Right renal cortex interstitium (tissue), 3 donors: ENCODE measurements around the gene MLH3. TPM values are rescaled to one million over a fixed set of nuclear protein-coding genes. Genes with fewer than 3 reads are reported as not detected.
A peak's percentile ranks its signal among the peaks of the same experiment; 100 is the strongest.
"Not testable (repeated sequence)": the region's sequence is repeated elsewhere in the genome, so short reads cannot be mapped to it uniquely, and the experiment has no call there.

Experiments
- DNase-seq, 3 donors: peaks; one replicate each; pipeline ENCODE4 v3.0.0-alpha.2; 2013; ENCODE audit warnings: low read depth in 3 of 3, low spot score in 2 of 3
- polyA plus RNA-seq, 3 donors: library from polyadenylated mRNA; unstranded; fragments of 120-200 nt; gene quantifications; one replicate each; pipeline ENCODE4 v1.2.1, GENCODE V29; 2013; ENCODE audit not compliant: insufficient read length in 3 of 3

Gene MLH3
- polyA plus RNA-seq, 3 donors = 35.7 to 37.4 (median 36.2) TPM

DNA sequence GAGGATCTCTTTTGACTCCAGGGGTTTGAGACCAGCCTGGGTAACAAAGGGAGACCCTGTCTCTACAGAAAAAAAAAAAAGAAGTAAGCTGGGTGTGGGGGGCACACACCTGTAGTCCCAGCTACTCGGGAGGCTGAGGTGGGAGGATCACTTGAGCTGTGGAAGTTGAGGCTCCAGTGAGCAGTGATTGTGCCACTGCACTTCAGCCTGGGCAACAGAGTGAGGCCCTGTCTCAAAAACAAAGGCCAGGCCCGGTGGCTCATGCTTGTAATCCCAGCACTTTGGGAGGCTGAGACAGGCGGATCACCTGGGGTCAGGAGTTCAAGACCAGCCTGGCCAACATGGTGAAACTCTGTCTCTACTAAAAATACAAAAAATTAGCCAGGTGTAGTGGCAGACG is 16.5 kb upstream of the MLH3 start:
- DNase-seq = not testable (repeated sequence)

DNA sequence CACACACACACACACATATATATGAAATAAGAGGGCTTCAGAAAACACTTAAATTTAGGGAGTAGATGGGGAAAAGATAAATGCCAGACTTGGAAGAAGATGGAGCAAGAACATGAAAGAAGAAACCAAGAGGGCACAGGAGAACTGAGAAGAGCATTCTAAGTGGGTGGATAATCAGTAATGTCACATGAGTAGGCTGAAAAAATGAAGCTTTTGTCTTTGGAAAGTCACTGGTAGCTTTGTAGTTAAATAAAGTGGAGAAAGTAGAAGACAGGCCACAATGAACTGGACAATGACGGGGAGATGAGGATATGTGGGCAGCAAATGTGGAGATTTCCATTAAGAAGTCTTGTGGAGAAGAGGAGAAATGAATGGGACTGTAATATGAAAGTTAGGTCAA is 15.9 kb upstream of the MLH3 start:
- DNase-seq = no peak

DNA sequence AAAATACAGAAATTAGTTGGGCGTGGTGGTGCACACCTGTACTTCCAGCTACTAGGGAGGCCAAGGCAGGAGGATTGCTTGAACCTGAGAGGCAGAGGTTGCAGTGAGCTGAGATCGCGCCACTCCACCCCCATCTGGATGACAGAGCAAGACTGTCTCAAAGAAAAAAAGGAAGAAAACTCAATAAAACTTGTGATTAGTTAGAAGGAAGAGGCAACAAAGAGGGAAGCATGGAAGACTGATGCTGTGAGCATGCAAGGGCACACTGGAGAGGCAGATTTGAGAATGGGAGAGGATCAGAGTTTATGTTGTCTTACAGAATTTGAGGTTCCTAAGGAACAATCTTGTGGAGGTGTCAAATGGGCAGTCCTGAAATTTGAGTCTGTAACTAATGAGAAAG is 15.4 kb upstream of the MLH3 start:
- DNase-seq = no peak

DNA sequence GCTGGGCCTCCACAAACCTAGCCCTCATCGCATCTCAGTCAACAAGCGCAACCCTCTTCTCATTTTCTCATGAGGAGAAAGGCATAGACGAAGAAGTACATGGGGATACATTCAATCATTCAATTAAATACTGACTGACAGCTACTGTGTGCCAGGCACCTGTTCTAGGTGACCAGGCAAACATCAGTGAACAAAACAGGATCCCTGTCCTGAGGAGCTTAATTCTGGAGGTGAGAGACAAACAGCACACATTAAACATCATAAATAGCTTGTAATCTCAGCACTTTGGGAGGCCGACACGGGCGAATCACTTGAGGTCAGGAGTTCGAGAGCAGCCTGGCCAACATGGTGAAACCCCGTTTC is 12.9 kb upstream of the MLH3 start:
- DNase-seq = no peak

DNA sequence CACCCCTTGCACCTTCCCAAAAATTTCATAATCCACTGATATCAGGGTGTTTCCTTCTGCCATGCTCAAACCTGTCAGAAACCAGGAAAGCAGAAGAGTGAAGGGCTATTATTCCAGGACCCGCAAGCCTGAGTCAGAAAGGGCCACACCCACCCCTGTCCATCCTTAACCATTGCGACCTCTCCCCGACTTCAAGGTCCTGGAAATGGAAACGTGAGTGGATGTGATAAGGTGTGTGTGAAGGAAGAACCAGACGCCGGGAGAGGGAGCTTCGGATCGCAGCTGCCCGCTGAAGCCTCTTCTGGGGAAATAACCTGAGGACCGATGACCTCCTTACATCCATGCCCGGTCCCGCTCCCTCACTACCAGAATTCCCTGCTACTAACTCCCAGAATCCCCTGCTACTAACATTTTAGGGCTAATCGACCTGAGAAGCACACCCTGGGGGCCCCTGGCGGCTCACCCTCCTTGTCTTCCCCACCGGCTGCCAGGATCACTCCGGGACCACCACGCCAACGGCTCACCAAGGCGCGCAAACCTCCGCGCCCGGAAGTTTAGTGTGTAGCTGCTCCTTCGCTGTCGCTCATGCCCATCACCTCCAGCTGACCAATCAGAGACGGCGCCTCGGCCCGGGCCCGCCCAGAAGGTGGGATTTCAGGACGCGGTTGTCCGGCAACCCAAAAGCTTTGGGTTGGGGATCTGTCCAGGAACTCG is 12.4 kb upstream of the MLH3 start, which contains the start of gene ACYP1:
TSS of gene ACYP1 (minus strand) at position 534 of the 714 bp plus-strand sequence. CDS start at position 63, 471 bp downstream.
- peak; percentile 78 to 84 (median 78) for DNase-seq

DNA sequence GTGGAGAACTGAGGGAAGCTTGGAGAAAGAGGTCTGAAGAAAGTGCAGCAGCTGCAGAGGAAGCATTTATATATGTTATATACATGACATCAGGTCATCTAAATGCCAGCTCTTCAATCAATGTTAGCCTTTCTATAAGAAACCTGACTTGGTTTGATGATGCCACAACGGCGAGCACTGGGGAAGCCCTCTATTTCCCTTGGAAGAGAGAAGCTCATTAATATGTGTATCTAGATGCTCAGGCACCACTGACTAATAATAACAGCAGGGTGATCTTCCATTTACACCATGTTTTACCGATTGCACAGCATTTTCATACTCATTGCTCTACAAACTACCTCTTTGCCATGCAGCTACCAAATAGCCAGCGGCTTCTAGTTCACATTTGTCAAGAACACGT is 11.7 kb upstream of the MLH3 start:
- no peak for DNase-seq

DNA sequence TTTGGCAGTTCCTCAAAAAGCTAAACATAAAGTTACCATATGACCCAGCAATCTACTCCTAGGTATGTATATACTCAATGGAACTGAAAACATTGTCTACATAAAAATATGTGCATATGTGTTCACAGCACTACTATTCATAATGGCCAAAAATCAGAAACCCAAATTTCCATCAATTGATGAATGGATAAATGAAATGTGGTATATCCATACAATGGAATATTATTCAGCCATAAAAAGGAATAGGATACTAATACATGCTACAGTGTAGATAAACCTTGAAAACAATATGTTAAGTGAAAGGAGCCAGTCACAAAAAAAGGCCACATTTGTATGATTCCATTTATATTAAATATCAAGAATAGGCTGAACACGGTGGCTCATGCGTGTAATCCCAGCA is 9.2 kb upstream of the MLH3 start:
- DNase-seq = no peak

DNA sequence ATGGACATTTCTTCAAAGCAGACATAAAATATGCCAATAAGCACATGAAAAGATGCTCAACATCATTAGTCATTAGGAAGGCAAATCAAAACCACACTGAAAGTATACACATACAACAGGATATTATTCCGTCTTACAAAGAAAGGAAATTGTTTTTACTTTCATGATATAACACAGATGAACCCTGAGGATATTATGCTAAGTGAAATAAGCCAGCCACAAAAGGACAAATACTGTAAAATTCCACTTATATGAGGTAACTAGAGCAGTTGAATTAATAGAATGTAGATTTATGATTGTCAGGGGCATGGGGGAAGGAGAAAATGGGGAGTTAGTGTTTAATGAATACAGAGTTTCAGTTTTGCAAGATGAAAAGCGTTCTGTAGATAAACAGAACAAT is 8.4 kb upstream of the MLH3 start:
- no peak for DNase-seq

DNA sequence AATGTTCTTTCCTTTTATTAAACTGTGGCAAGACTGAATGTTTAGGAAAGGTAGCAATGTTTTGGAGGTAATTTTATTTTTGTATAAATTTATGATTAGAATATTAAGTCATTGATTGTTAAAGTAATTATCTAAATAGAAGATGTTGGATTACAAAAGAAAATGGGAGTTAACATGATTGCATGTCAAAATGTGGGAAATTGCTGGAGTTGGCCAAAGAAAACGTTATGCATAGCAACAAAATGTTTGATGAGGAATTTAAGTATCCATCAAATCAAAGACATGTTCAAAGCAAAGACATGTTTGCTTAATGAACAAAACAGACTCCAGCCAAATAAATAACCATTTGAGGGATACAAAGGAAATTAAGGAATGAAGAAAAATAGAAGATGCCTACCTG is 3.2 kb upstream of the MLH3 start:
- DNase-seq = no peak

DNA sequence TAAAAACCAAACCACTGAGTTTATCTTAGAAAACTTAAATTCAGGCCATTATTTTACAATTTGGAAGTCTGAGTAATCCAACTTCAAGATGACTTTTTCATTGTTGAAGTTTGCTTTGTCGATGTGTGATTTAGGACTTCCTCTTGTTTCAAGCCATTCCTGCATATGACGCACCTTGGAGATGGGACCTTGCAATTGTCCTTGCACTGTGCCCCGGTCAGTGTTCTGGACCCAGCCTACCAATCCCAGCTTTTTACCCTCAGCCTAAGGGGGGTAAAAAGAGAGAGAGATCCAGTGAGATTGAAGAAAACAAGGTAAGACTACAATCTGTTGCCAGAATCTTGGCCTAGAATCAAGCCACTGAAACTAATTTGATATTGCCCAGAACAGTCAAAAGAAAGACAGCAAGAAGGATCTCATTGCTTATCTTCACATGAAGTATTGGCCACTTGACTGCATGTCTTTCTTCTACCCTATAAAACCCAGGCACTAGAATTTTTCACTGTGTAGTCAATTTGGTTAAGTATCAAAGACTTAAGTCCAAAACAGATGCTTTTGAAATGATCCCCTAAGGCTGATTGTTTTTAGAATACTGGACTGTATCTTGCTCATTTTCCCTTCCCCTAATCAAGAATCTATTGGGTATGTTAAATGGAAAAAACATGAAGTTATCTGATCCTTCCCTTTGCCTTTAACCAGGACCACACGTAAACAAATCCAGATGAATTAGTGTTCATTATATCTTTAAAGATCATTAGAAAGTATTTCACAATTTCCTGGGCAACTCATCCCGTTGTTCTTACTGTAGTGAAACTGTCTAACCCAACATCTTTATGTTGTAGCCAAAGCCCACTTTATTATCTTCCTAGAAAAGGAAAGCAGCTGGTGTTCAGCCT is 2.4 kb upstream of the MLH3 start:
- no peak for DNase-seq

DNA sequence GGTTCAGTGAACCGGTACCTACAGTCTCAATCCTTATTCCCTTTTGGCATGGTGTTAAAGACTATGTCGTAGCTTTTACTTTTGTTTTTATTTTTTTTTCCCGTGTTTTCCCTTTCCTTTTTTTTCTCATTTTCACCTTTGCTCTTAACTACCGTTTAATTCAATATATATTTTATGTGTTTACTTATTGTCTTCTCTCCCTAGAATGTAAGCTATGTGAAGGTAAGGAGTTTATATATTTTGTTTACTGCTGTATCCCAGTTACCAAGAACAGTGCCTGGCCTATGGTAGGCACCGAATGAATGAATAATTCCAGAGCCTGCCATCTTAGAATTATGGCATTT is 261 bp upstream of the MLH3 start:
- DNase-seq = no peak

DNA sequence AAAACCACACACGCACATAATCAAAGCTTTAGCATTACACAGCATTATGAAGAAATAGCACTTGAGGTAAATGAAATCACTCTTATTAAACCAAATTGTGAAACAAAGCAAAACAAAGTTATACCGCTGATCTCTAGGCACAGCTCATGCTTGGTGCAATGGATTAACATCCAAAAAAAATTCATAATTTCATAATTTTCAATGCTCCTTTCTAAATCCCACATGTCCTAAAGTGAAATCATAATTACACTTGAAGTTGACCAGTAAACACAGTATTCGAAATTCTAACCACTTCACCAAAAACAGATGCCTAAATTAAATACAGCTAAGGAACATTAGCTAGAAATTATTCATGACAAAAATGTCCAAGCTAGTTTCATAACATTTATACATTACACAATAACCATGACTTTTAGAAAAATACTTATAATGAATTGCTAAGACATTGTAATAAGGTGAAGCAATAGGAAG is 1.5 kb downstream of the MLH3 start:
- DNase-seq = no peak

DNA sequence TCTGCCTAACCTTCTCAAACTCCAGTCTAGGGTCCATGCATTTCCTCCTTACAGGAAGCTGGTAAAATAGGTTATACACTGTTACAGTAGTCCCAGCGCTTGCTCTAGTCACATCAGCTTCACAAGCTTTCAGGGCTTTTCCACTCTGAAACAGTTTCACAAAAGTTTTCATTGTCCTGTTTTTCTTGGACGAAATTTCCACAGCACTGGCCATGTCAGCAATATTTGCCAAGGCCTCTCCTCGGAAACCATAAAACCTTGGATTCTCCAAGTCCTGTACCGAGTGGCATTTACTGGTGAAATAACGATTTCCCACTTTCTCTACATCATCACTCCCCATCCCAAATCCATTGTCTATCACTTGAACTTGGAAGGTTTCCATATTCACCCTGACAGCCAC is 2.1 kb downstream of the MLH3 start:
- DNase-seq = no peak

DNA sequence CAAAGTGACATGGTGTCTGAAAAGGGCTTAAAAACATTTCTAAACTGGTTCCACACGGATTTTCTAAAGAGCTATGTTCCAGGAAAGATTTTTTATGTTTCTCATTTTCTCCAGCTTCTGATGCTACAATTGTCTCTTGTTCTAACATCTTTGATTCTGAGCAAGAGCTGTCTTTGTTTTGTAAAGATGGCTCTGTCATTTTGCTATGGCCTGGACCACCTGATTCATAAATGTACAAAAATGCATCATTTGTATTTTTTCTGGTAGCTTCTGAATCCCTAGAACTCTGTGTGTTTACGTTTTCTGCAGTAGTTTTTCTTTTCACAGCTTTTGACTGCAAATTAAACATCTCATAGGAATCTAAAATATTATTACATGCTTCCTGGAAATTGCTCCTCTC is 3.2 kb downstream of the MLH3 start:
- no peak for DNase-seq

DNA sequence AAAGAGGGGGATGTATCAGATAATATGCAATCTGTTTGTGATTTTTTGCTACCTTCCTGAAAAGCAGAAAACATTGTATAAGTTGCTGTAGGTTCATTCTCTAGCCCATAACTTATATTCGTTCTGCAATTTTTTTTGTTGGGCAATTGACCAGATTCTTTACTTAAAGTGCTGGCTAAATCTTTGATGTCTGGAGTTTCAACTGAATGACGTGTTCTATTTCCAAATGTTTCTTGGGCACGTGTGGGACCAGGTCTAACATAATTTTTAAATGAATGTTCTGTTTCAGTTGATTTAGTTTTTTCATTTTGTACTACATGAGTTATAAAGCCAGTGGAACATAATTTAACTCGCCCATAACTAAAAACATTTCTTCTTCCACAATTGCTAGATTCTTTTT is 3.8 kb downstream of the MLH3 start:
- DNase-seq = no peak

DNA sequence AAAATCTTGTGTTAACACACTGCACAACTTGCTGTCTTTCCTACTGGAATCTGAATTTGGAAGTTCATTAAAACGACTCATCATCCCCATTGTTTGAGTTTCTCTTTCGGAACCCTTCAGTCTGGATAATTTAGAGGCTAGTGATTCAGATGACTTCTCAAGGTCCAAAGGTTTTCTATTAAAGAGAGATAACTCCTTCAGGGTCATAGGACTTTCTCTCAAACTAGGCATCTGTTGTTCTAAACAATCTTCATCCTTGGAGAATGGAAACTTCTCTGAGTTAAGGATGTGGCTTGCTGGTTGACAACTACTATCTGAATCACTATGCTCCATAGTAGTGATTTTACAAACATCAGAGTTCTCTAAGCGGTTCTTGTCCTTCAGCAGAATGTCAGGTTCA is 4.4 kb downstream of the MLH3 start:
- DNase-seq = no peak

DNA sequence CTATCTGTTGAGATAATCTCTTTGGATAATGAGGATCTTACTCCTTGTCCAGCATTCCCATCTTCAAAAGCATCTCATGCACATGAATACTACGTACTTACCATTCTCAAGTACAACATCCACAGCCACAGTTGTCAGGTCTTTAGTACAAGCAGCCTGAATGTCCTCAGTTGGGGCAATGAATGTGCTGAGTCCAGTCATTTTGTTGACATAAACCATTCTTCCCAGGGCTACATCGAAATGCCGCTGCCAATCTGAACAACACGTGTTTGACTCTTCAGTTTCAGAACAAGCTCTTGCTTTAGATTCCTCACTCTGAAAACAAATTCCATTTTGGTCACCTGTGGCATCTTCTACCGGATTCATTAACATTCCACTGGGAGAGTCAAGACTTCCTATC is 5.0 kb downstream of the MLH3 start:
- DNase-seq = no peak

DNA sequence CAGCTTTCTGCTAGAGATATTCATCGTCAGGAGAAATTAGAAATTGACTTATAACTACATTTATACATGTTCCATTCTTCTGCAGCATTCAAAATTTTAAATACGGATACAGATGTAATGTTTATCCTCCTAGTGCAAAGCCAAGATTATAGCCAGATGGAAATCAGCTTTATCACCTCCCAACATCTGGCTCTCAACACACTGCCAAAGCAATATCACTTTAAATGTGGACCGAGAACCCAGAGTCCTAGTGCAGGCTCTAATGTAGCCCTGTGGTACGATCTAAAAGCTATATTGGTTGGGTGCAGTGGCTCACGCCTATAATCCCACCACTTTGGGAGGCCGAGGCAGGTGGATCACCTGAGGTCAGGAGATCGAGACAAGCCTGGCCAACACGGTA is 6.5 kb downstream of the MLH3 start:
- no peak for DNase-seq

DNA sequence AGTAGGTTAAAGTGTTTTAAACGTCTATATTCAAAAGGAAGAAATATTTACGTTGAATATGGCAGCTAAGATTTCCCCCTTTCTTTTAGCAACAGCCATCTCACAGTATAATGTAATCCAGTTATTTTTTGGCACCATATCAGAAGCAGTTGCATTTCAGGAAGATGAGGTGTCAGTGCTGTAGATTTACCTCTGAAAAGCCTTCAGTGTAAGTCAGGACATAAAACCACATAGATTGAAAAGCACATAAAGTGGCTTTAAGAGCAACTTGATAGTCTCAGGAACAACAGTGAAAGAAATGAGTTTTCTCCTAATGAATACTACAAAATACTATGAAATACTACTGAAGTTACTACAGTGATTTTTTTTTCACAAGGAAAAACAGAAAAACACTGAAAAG is 6.9 kb downstream of the MLH3 start:
- no peak for DNase-seq

DNA sequence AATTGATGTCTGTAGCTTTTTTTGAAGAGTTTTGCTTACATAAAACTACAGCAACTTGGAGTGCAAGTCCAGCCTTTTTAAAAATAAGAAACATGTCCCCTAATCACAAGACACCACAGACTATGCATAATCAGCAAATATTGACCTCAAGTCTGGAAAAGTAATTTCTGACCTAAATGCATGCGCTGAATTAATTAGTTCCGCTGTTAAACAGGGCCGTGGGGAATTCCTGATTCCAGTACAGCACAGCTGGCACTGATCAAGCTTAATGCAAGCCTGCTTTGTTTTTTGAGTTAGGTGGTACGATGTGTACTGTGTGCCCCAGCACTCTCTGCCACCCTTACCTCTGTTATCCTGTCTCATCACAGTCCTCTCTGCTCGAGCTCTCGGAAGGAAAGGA is 9.2 kb downstream of the MLH3 start:
- no peak for DNase-seq

DNA sequence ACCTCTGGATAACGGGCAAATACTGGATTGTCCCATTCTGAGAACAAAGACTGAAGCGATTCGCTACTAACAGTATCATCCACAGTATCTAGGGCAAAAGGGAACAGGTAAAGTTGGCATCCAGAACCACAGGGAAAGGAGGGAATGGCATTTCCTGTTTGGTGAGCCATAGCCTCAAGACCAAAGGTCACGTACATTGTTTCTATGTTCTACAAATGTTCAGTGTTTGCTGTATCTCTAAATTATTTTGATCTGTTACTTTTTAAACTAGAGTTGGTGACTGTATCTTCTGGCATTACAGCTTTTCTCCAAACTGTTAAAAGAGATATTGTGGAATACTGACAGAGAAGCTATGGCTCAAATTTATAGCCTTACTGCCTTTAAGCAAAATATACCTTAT is 9.7 kb downstream of the MLH3 start:
- no peak for DNase-seq

DNA sequence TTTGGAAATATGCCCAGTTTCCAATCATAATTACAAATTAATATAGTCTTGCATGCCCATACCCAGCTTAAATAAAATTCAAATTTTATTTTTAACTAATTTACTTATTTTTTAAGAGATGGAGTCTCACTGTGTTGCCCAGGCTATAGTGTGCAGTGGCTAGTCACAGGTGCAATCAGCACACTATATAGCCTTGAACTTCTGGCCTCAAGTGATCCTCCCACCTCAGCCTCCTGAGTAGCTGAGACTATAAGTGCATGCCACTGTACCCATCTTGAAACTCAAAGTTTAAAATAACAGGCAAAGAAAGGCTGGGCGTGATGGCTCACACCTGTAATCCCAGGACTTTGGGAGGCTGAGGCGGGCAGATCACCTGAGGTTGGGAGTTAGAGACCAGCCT is 10.3 kb downstream of the MLH3 start:
- DNase-seq = no peak
